Right cardiac atrium (tissue), 5 donors: Measurements from ENCODE around the gene TMEM37. TPM values are rescaled to one million over a fixed set of nuclear protein-coding genes. Genes with fewer than 3 reads are reported as not detected.

Source experiments
- polyA plus RNA-seq: library from polyadenylated mRNA; stranded (reverse); fragments of 200-250 nt; gene quantifications from one replicate; pipeline ENCODE4 v1.2.3, GENCODE V29; 2013
- total RNA-seq, 4 donors: library from RNA; stranded (reverse); fragmentation: NEBNext Ultra II Directional; extraction: Animal tissue kit (Norgen Biotek cat#: 25700); gene quantifications; one replicate each; pipeline ENCODE4 v1.2.1, GENCODE V29; 2021
- donor health status: healthy with polysubstance abuse.
- donor health status: DM: no; HTN: yes; CAD: no.
- donor health status: DM: no; HTN: no; CAD: no.
- donor health status: DM: no; HTN: yes; CAD: no; lungs with severe emphysema.
- donor health status: DM: yes; HTN: yes; CAD: no.

TMEM37 gene
- total and polyA plus RNA-seq, 5 donors, result 4.7 to 9.6 (median 8.0) TPM

Other genes with a start within 250 kb of the TMEM37 start
- 10 to 100 TPM in 2 of 4 donors, 1 to 10 TPM in 2; 7.2 to 12.4 (median 10.2) TPM for gene STEAP3, start 208.0 kb upstream of the TMEM37 start, total RNA-seq
- 4.8 TPM for gene STEAP3, start 208.0 kb upstream of the TMEM37 start, polyA plus RNA-seq
- gene C2orf76, start 65.0 kb upstream of the TMEM37 start, total RNA-seq, result 10 to 100 TPM; 11.4 to 13.3 (median 13.0) TPM
- gene C2orf76, start 65.0 kb upstream of the TMEM37 start, polyA plus RNA-seq, result 27.7 TPM
- gene DBI, start 64.9 kb upstream of the TMEM37 start, total RNA-seq, result 100 to 1,000 TPM; 178 to 218 (median 200) TPM
- 671 TPM for gene DBI, start 64.9 kb upstream of the TMEM37 start, polyA plus RNA-seq
- under 1 TPM in 2 of 4 donors, not detected in 2; 0.38 to 0.40 TPM for gene SCTR, start 92.6 kb downstream of the TMEM37 start, total RNA-seq
- 0.50 TPM for gene SCTR, start 92.6 kb downstream of the TMEM37 start, polyA plus RNA-seq
- 1 to 10 TPM; 1.5 to 3.7 (median 2.2) TPM for gene CFAP221, start 112.6 kb downstream of the TMEM37 start, total RNA-seq
- gene CFAP221, start 112.6 kb downstream of the TMEM37 start, polyA plus RNA-seq, result 0.63 TPM
- gene TMEM177, start 247.3 kb downstream of the TMEM37 start, total RNA-seq, result 10 to 100 TPM in 2 of 4 donors, 1 to 10 TPM in 2; 6.6 to 10.9 (median 9.9) TPM
- gene TMEM177, start 247.3 kb downstream of the TMEM37 start, polyA plus RNA-seq, result 10.7 TPM